Endothelial cell of umbilical vein (primary cell): Measurements from ENCODE around the gene B3GNT7.
"Not testable (repeated sequence)": the region's sequence is repeated elsewhere in the genome, so short reads cannot be mapped to it uniquely, and the experiment has no call there.

Experiments used
- CTCF ChIP-seq, 2 donors: IDR thresholded peaks; 1 replicate in 1 of 2; 2 replicates in 1 of 2; pipeline ENCODE4 v1.5.1; 2011; ENCODE audit warnings: low read length in 2 of 2, mild to moderate bottlenecking in 2 of 2, moderate library complexity in 2 of 2, control low read depth in 1 of 2, inconsistent platforms in 1 of 2, low read depth in 1 of 2; ENCODE audit not compliant: insufficient read depth in 1 of 2; ENCODE audit errors: extremely low read depth in 1 of 2
- EZH2 ChIP-seq: IDR thresholded peaks from 2 replicates; pipeline ENCODE4 v1.6.1; 2012; ENCODE audit warnings: borderline replicate concordance, low read depth, mild to moderate bottlenecking, moderate library complexity, low read length, inconsistent platforms; ENCODE audit not compliant: severe bottlenecking
- JUN ChIP-seq: IDR thresholded peaks from 2 replicates; pipeline ENCODE4 v1.6.1; 2011; ENCODE audit warnings: borderline replicate concordance, low read depth; ENCODE audit not compliant: insufficient read length, insufficient read depth
- MYC ChIP-seq: IDR thresholded peaks from one replicate; pipeline ENCODE4 v1.6.1; 2011; ENCODE audit warnings: mild to moderate bottlenecking, low read depth, low read length
- POLR2A ChIP-seq: IDR thresholded peaks from 2 replicates; pipeline ENCODE4 v1.6.1; 2012; ENCODE audit warnings: low read depth, mild to moderate bottlenecking, control low read depth, low read length
- POLR2AphosphoS5 ChIP-seq: IDR thresholded peaks from 2 replicates; pipeline ENCODE4 v1.6.1; 2012; ENCODE audit warnings: low read depth, mild to moderate bottlenecking, control low read depth, low read length, moderate library complexity; ENCODE audit not compliant: insufficient read depth
- TF ChIP-seq, protein P1 (sequence below): IDR thresholded peaks from 2 replicates; pipeline ENCODE4 v1.6.1; 2011; ENCODE audit not compliant: insufficient read depth, insufficient read length

- not testable (repeated sequence) for TF ChIP-seq POLR2A; CTCF (IDR thresholded peaks at IDR 0.05; ENCODE audit: extremely low read depth in 1 of 2, insufficient read depth in 1 of 2, low read depth in 1 of 2, low read length in 2 of 2); JUN; EZH2; MYC; POLR2AphosphoS5
- TF ChIP-seq, protein P1, sequence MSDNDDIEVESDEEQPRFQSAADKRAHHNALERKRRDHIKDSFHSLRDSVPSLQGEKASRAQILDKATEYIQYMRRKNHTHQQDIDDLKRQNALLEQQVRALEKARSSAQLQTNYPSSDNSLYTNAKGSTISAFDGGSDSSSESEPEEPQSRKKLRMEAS = not testable (repeated sequence)
Observed at GRCh38 chr2:231405601-231406367, 10.3 kb downstream of the B3GNT7 start.
